ENCODE results near the gene CD79B.

Gene CD79B

GRCh38 chr17:63961355-63962212 lies 29.5 kb upstream of the CD79B start:
- peak; percentile 79 for DNase-seq (ENCODE audit: low read depth)
- H3K4me3 ChIP-seq (ENCODE audit: low read depth, low read length): no peak overlapping the region
- no peak for TF ChIP-seq CTCF (IDR thresholded peaks at IDR 0.05; ENCODE audit: insufficient read depth, low read depth, low read length, missing control alignments)

GRCh38 chr17:63960430-63960829 lies 28.3 kb upstream of the CD79B start:
- TF ChIP-seq CTCF (IDR thresholded peaks at IDR 0.05; ENCODE audit: insufficient read depth, low read depth, low read length, missing control alignments): no peak
- DNase-seq (ENCODE audit: low read depth): no peak
- no peak overlapping the region for H3K4me3 ChIP-seq (ENCODE audit: low read depth, low read length)

GRCh38 chr17:63960006-63960405 lies 27.9 kb upstream of the CD79B start:
- no peak for TF ChIP-seq CTCF (IDR thresholded peaks at IDR 0.05; ENCODE audit: insufficient read depth, low read depth, low read length, missing control alignments)
- no peak overlapping the region for H3K4me3 ChIP-seq (ENCODE audit: low read depth, low read length)
- DNase-seq (ENCODE audit: low read depth): no peak

GRCh38 chr17:63956296-63956920 lies 24.3 kb upstream of the CD79B start:
- no peak for TF ChIP-seq CTCF (IDR thresholded peaks at IDR 0.05; ENCODE audit: insufficient read depth, low read depth, low read length, missing control alignments)
- H3K4me3 ChIP-seq (ENCODE audit: low read depth, low read length): no peak overlapping the region
- DNase-seq (ENCODE audit: low read depth): no peak

- no peak for TF ChIP-seq CTCF (IDR thresholded peaks at IDR 0.05; ENCODE audit: insufficient read depth, low read depth, low read length, missing control alignments)
- DNase-seq (ENCODE audit: low read depth): no peak
- no peak overlapping the region for H3K4me3 ChIP-seq (ENCODE audit: low read depth, low read length)
Measured at GRCh38 chr17:63955791-63956190, 23.7 kb upstream of the CD79B start.

- no peak for TF ChIP-seq CTCF (IDR thresholded peaks at IDR 0.05; ENCODE audit: insufficient read depth, low read depth, low read length, missing control alignments)
- no peak overlapping the region for H3K4me3 ChIP-seq (ENCODE audit: low read depth, low read length)
- DNase-seq (ENCODE audit: low read depth): no peak
Measured at GRCh38 chr17:63955232-63955631, 23.1 kb upstream of the CD79B start.
